SKM-1 (cell line): ENCODE data around the gene YOD1.

Source experiments
- DNase-seq: peaks from one replicate; lab custom pipeline; 2025; ENCODE audit not compliant: unreplicated experiment; lab: John Stamatoyannopoulos, UW

YOD1 gene

DNA sequence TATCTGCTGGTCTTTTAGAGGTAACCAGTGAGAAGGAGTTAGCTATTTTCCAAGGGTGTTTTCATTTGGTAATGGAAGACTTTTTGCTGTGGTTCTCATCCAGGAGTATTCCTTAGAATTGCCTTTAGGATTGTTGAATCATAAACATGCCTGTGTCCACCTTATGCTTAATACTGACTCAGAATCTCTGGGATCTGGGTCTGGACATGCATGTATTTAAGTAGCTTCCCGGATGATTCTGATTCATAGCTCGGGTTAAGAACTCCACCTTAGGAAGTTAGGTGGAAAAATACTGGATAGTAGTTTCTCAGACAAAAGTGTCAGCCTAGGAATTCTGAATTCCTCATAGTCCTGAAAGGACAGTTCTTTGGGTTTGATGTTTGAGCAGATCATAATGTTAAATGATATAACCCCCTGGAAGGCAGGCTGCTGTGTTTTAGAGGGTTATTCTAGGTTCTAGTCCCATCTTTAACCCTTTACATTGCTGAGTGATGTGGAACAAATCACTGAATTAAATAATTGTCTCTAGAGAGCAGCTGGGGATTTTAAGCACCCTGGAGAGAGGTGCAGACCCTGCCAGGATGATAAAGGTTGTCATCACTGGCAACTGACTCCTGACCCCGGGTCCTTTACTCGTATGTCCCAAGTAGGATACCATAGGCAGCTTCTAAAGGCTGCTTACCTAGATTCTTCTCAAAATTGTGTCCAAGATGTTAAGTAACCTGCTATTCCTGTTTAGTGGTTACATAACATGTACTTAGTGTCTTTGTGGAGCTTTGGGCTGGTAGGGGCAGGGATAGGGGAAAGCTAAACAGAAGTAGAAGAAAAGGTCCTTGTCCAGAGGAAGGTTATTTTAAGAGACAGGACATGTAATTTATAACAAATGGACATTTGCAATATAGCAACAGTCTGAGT, 23.2 kb upstream of the YOD1 start:
- no peak for DNase-seq

DNA sequence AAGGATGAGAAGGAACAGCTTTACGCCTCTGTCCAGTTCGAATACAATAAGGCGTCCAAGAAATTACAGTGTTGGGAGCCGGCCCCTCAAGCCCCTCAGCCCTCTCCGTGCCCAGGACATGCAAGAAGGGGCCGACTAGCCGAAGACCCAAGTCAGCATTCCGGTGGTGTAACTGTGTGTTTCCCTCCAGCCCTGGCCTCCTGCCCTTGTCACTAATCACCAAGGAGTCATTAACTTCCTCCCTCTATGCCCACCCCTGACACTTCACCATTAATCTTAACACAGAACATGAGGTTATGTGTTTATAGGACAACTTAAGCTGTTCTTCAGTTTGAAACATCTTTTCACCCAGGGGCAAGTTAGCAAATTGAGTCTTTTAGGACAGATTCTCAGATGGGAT, 21.2 kb upstream of the YOD1 start:
- DNase-seq: no peak

DNA sequence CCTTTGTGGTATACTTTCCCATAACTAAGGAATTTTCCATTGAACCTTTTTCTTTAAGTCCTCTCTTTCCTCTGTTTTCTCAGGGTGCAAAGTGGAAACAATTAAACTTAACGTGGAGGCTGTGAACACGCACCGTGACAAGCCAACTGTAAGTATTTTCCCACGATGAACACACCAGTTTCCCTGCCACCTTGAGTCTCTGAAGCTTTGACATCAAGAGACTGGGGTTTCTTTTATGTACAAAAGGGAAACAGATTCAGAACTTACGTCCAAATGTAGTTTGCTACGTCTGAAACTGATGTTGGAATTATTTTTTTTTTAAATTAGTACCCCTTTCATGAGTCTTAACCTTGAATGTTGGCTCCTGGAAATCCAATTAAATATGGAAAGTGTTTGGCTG, 20.4 kb upstream of the YOD1 start:
- DNase-seq: no peak

DNA sequence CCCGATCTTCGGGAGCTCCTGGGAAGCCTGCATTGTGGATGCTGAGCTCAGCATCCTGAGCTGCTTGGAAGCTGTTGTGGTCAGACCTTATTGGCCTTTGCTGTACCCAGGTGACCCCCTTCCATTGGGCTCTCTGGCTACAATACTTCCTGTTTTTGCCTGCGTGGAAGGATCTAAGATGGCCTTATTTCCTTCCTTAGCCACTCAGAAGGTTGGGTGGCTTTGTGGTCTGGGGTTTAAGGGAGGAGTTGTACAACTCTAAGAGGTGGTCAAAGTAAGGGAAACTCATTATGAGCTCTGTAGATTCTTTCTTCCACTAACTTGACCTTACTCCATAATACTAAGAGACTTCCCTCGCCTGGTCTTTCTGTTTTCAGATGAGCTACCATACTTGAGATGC, 19.8 kb upstream of the YOD1 start:
- peak; percentile 92 for DNase-seq

DNA sequence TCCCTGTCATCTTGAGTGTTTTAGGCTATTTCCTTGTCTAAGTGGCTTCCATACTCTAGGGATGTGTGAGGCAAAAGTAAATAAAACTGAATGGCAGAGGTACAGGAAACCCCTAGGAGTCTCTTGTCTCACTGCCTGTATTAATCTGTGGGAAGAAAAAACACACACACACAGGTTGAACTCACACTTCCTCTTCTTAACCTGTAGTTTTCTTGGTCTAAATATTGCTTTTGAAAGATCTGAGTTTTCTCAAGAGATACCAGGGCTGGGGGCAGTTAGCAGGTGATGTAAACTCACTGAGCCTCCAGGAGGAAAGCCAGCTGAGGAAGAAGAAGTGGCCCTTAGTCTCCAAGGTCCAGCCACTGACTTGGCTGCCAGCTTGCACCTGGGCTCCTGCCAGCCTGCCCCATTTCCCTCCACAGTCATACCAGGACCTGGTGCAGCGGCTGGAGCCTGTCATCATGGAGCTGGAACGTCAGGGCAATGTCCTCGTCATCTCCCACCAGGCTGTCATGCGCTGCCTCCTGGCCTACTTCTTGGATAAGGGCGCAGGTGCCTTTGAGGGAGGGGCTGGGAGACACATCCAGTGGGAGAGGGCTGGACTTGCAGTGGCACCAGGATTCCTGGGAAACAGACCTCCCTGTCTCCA, 19.0 kb upstream of the YOD1 start:
- peak; percentile 17 for DNase-seq

DNA sequence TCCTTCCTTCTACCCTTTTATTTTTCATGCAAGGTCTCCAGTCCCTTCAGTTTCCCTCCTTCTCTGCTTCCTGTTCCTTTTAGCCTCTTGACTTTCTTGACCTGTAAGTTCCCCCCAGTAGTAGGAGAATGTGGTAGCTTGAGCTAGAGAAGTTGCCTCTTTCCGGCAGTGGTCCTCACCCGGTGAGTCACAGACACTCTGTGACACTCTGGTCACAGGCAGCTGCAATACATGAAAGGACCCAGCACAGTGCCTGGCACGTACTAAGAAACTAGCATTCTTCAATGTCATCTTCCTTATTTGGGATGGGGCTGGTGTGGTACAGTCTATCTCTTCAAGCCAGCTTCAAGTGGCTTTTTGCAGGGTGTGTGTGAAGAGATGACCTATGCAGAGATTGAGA, 18.1 kb upstream of the YOD1 start:
- DNase-seq: peak; percentile 37

DNA sequence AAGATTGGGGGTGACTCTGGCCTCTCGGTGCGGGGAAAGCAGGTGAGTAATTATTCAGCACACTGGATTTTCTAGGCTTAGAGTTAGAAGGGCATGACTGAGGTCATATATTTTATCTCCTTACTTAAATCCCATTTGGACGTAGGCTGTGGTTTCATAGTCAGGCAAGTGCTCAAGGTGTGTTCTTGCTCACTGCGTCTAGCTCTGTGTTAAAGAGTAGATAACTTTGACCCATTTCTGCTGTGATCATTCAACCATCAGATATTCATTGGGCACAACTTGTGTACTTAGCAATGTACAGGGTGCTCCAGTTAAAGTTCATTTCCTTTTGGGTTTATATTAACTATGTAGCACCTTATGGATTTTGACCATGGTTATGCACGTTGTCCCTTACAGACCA, 16.7 kb upstream of the YOD1 start:
- no peak for DNase-seq

DNA sequence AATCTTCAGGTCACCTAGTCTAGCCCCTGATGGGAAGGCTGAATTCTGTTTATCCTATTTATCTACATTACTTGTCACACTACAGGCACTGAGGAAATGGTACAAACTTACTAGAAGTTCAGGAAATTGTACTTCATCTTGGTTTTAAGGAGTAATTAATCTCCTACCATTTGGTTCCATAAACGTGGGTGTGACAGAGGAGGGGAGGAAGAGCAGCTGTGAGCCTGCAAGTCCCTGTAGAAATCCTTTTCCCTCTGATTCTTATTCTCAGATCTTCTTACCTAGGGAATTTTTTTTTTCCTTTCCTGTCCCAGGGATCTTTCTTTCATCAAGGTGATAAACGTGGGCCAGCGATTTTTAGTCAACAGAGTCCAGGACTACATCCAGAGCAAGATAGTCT, 16.2 kb upstream of the YOD1 start:
- no peak for DNase-seq

DNA sequence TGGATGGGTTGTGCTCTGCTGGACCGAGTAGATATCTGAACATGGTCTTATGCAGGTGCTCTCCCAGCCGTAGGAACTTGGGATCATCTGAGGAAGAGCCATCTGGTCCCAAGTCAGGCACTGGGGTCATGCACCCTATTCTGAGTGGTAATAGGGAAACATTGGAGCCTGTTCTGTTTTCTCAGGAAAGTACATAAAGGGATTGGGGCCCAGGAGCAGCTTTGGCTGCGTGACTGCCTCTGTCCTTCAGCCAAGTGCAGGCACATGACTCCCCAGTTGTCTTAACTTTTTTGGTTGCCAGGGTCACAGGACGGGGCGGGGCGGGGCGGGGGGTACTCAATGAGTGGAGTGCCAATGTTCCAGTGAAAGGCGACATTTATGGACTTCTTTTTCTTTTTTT, 13.6 kb upstream of the YOD1 start:
- no peak for DNase-seq

DNA sequence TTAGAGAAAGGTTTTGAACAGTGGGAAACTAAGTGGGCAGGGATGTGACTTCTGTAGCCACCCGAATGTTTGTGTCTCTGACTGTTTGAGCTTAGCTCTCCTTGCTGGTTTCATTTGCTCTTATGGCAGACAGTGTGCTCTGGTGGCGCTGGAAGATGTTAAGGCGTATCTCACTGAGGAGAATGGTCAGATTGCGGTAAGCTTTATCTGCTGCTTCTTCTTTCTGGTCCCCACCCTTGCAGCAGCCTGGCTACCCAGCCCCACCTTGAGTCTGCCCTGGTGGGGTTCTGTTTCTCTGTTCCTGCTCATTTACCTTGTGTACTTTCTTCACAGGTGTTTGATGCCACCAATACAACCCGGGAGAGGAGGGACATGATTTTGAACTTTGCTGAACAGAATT, 12.0 kb upstream of the YOD1 start:
- DNase-seq: no peak

DNA sequence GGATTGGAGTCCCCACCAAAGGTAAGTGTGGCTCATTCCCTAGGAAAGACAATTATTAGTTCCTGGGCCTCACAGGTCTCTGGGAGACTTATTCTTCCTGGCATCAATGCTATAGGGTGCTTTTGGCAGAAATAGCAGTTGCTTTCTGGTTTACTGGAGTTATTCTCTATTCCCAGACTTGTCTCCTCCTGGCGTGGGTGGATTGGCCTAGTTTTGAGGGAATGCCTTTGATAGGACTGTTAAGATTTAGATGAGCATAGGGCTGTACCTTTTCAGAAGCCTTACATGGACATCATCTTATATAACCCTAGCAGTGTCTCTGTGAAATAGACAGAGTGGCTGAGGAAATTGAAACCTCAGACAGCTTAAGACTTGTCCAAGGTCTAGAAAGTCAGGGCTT, 11.1 kb upstream of the YOD1 start:
- no peak for DNase-seq

DNA sequence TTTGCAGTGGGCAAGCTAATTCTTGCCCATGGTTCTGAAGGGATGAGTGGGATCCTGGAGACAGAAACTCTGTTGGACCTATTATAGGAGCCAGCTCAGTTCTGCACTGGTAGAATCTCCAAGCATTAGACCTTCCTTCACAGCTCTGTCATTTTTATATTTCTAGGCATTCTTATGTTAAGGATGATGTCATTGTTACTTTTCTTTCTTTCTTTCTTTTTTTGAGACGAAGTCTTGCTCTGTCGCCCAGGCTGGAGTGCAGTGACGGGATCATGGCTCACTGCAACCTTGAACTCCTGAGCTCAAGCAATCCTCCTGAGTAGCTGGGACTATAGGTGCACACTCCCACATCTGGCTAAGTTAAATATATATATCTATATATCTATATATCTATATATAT, 9.6 kb upstream of the YOD1 start:
- DNase-seq: no peak

DNA sequence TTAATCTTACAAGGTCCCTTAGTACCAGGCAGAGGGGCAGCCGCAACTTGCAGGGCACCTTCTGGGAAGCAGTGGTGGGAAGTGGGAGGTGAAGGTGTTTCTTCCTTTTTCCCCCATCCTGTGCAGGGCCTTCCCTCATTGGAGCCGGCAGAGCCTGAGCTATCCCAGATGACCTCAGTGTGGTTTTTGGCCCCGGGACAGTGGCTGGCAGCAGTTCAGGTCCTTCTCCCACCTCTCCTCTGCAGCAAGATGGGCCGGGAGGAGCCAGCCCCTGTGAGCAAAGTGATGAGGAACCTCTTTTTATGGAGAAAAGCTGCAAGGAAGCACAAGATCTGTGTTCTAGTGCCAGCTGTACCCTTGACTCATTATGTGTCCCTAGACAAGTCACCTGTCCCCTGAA, 8.9 kb upstream of the YOD1 start:
- DNase-seq: no peak

DNA sequence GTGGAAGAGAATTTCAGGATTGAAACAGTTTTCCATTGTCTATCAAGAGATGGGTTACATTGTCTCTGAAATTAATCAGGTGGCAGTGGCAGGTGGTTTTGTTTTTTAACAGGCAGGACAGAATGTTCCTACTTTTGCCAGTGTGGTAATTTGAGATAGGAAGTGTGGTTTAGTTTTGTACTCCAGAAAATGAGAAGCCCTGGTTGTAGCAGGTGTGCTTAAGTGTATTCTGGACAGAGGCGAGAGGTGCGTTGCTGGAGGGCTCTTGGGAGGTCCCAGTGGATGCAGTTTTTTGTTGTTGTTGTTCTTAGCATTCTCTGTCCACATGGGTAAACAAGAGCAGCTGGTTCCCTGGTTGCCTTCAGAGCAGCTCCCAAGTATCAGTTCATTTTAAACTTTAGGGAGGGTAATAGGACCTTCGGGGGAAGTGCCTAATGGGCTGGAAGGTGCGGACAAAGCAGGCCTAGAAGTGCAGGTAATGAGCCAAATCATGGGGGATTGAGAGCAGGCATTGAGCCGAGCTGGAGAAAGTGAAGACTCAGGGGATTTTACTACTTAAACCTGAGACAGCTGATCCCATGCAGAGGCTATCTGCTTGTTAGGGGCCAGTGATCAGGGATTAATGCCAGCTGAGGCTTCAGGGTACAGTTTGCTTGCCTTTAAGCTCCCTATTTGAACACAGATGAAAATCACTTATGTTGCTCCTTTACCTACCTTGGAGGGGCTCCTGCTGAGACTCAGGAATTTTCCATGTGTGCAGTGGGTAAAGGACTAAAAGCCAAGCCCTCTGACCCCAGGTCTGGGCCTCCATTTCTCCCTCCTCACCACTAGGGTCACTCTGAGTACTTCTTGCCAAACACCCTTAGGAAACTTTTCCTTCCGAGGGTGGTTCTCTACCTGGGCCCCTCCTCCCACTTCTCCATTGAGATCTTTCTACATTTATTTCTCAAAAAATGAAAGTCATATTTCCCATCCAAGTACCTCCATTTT, 8.2 kb upstream of the YOD1 start:
- DNase-seq: peak; percentile 12

DNA sequence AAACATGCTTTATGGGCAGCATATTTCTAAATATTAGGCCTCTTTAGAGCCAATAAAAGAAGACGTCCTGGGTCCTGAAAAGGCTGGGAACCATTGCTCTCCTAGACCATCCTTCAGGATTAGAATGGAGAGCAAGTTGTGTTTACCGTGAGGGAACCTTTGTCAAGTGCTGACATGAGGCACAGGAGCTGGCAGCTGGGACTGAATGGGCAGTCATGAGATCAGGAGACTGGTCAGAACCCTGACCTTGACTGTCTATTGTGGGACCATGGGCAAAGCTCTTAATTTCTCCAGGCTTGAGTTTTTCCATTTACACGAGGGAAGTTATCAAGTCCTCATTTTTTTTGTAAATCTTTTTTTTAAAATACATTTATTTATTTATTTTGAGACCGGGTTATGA, 7.2 kb upstream of the YOD1 start:
- DNase-seq: no peak

DNA sequence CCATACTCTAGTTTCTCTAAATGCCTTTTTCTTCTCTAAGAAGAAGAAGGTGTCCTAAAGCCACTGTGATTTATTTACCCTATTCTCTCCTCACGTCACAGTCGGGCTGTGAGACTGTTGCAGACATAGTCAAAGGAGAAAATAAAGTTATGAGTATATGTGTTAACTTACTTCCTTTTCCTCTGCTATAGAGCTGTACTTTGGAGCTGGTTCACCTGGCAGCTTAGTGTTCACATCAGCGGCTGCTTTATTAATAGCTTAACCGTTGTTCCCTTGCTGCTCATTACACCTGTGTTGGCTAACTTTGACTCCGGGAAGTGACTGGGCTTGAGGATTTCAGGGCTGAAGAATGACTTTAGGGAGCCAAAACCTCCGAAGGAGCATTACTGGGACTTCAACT, 5.7 kb upstream of the YOD1 start:
- DNase-seq: no peak

DNA sequence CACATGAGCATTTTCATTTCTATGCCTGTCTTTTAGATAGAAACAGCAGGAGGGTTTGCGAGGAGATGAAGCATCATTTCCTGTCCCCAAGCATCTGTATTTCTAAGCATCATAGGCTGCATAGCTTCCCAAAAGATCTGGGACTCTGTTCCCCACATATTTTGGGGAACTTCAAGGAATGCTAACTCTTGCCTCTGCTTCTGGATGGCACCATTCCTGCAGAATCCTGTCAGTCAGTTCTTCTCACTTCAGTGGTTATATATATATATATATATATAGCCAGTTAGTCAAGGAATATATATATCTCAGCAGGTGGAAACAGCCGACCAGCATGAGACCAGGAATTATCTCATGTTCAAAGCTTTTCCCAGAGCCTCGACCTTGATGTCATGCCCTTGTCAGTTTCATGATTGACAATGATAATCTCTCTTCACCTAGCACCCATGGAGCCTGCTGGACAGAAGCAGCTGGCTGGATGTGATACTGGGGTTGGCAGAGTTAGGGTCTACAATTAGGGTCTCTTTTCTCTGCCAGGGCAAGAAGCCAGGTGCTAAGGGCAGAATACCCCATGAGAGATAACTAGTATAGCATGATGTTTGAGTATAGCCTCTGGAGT, 4.5 kb upstream of the YOD1 start:
- DNase-seq: no peak

DNA sequence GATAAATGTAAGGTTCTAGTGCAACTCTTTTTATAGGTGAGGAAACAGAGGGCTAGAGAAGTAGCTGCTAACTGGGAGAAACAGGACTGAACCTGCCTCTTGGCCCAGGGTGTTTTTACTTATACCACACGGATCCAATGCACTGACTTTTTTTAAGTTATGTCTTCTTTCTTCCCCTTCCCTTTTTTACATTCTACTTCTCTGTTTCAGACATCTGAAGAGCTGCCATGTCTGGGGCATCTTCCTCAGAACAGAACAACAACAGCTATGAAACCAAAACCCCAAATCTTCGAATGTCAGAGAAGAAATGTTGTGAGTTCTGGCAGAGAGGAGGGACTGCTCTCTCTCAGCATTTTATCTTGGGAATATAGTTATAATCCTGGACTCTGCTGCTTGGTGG, 3.5 kb upstream of the YOD1 start:
- peak; percentile 40 for DNase-seq

DNA sequence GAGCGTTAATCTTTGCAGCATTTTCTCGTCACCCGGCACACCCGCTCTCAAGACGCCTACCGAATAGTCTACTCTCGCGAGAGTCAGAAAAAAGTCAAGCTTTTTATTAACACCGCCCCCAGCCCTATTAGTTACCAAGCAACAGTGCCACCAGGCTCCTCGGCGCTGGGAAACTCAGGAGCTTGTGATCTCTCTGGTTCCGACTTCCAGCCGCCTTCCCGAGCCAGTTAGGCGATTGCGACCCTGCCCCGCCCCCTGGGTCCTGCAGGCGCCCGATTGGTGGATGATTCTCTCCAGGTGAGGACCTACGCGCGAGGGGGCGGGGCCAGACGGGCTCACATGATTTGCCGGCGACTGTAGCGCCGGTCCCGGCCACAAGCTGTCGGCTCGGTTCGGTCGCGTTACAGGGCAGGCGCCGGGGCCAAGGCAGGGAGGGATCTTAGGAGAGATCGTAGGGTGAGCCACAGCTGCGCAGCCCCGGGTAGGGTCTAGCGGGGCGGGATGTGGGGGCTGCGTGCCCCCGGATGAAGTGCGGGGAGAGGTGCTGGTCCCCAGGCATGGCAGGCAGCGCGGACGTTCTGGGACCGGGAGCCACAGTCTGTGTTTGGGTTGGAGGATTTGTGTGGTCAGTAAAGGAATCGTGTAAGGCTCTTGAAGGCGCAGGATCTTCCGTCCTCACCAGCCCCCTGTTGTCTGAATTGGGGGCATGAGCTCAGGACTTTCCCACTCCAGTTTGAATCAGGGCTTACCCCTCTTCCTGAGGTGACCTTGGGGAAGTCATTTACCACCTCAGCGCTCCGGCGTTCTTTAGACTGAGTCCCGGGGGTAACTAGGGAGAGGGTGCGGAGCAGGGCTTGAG, 2.1 kb upstream of the YOD1 start, which contains the start of gene PFKFB2:
Gene PFKFB2 (plus strand): TSS at position 365 of the 859 bp plus-strand sequence. CDS start 1,443 bp downstream, outside the sequence.
- DNase-seq: peak; percentile 95
